Stimulated activated CD8-positive, alpha-beta memory T cell treated with anti-CD3 and anti-CD28 coated beads, Interleukin-4, amount 100 ng/mL, for 1 hour (primary cell): ENCODE results near the gene ERC2.

Experiments used
- DNase-seq, 2 donors: peaks; one replicate each; pipeline ENCODE4 v3.0.0-alpha.2; 2020; ENCODE audit warnings: low read depth in 2 of 2, low spot score in 1 of 2

ERC2 gene

GRCh38 chr3:55486857-55487380, 981.3 kb downstream of the ERC2 start, which contains the start of gene WNT5A:
Gene WNT5A, minus strand, starts transcription at chr3:55487306. Its CDS starts 321 bp downstream, at chr3:55486985.
- DNase-seq = no peak

DNA sequence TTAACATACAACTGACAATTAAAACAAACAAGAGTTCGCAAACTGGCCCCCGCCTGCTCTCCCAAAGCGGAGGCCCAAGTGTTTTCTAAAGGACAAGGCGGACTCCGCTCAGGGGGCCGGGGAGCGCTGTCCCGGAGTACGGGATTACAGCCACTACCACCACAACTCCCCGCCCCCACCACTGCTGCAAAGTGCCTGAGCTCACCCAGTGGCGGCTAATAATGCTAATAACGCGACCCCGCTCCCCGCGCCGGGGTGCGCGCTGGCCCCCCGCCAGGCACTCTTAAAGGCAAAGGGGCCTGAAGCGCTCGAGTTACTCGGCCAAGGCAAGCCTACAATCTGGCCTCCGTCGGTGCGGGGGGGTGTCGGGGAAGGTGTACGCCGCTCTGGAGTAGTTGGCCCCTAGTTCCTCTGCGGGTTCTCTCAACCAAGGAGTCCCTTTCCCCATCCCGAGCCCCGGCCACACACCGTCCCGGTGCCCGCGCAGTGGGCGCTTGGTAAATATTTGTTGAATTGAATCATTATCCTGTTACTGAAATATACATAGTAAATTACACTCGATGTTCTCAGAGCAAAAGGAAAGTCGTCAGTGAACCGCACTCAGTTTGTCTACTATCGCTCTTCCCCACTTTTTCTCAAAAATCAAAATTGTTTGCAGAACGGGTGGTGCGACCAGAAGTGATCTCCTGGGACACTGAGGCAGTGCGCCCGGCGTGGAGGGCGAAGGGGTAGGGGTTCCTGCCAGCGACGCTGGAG, 982.0 kb downstream of the ERC2 start:
- no peak for DNase-seq

DNA sequence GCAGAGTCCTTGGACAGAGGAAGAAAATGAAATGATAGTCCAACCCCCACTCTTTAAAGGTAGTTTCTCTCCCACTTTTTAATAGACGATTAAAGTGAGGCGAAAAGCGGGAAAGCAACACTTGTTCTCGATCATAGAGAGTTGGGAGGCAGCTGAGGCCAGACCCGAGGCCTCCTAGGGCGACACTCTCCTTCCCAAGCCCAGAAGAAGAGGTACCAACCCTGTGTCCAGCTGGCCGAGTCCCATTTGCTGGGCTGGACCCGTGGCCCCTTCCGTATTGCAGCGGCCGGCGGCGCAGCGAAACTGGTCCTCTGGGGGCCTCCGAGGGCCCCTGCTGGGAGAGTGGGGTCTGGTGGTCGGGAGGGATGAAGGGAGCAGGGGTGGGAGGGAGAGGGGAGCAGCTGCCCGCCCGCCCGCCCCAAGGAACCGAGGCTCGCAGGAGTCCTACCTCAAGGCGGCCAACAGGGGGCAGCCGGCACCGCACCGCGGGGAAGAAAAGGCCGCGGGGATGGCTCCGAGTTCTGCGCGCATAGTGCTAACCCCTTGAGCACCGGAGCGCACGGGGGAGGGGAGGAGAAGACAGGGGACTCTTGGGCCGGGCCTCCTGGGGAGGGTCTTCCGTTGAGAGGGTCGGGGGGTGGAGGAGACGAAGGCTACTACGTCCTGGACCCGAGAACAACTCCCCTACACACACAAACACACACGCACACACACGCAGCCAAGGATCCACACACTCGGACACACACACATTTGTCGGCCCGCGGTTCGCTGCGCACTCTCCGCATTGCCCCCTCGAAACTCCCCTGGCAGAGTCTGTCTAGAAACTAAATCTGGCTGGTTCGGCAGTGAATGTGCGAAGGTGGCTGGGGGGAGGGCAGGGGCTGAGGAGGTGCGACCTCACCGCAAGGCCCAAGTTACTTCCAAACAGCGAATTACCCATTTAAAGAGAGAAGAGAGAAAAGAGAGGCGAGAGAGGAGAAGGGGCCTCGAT, 983.2 kb downstream of the ERC2 start:
- DNase-seq = no peak

- no peak for DNase-seq
These were observed 984.0 kb downstream of the ERC2 start for GRCh38 chr3:55484191-55484689.

DNA sequence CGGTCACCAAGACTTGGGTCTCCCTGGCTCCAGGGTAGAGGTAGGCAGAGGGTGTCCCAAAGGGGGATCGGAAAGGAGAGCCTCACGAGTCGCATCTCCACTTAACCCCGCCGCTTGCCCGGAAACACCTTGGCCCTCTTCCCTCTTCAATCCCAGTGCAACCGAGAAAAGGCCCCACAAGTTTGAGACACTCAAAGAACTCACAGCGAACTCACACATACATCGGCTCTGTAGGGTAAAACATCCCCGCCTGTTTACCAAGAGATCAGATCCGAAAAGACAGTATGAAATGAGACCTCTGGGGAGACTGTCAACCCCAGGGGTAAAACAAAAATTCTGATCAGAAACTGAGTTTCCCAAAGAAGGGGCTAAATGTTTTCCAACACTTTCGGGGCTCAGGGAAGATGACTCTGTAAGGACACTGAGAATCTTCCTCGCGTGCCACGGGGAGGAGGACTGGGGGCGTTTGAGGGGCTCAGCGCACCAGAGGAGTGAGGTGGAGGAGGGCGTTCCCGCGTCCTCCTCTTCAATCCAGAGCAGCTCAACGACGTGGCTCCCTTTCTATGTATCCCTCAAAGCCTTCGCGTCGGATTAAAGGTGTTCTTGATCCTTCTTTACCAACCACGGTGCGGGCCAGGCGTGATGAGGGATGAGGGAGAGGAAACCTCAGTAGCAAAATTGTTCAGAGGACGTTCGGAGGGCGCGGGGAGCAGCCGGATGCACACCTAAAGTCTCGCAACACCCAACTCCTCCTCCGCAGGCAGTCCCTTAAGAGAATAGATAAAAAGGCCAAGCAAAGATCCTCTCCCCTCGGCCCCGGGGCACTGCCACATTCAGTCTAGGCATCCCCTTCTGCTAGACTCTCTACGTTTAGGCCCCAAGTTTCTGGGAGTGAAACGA, 984.8 kb downstream of the ERC2 start:
- DNase-seq = no peak

GRCh38 chr3:55482496-55483195, 985.6 kb downstream of the ERC2 start:
- no peak for DNase-seq

GRCh38 chr3:55481744-55482495, 986.3 kb downstream of the ERC2 start:
- DNase-seq = no peak

DNA sequence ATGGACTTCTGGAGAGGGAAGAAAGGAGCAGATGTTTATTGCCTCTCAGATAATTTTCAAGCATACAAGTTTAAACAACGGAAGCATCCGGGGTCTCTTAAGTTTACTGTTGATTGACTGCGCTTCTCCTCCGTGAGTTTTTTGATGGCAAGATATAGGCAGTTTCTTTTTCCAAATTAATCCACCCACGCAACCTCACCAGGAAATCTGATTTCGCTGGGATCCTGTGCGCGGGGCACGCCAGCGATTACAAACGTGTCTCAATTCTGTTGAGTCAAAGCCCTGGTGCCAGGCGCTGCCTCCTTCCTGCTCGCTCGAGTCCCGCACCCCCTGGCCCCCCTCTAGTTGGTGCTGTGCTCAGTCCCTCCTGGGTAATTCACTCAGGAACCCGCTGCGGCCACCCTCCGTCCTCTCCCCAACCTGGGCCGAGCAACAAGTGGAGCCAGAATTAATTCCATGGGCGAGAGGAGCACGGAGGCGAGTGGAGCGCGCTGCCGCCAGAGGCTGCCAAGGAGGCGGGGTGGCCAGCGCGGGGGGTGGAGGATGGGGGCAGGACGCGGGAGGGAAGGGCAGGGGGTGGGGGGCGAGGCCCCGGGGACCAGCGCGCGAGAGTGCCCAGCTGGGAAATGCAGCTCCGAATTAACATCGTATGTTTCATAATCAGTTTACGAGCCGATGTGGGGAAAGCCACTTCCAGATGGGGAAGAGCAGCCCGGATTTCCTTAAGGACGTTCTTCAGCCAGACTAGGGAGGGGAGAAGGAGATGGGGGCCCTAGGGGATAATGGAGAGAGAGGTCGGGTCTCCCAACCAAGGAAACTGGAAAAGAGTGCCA, 987.1 kb downstream of the ERC2 start:
- no peak for DNase-seq

- DNase-seq = no peak
These were observed 990.7 kb downstream of the ERC2 start for GRCh38 chr3:55477306-55478303.

- DNase-seq = no peak
These were observed 991.8 kb downstream of the ERC2 start for GRCh38 chr3:55476515-55476914.

DNA sequence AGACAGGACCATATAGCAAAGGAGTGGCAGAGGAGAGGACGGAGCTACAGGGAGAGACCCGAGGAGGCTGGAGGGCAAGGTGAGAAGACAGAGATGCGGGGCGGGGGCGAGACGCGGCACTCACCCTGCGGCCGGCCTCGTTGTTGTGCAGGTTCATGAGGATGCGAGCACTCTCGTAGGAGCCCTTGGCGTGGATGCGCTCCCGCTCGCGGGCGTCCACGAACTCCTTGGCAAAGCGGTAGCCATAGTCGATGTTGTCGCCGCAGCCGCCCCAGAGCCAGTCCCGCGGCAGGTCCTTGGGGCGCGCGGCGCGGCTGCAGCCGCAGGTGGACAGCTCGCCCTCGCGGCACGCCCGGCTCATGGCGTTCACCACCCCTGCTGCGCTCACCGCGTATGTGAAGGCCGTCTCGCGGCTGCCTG, 994.0 kb downstream of the ERC2 start:
- no peak for DNase-seq

- no peak for DNase-seq
These were observed 994.5 kb downstream of the ERC2 start for GRCh38 chr3:55473788-55474187.

- no peak for DNase-seq
These were observed 996.6 kb downstream of the ERC2 start for GRCh38 chr3:55471522-55472280.

GRCh38 chr3:55471084-55471483, 997.2 kb downstream of the ERC2 start:
- no peak for DNase-seq

DNA sequence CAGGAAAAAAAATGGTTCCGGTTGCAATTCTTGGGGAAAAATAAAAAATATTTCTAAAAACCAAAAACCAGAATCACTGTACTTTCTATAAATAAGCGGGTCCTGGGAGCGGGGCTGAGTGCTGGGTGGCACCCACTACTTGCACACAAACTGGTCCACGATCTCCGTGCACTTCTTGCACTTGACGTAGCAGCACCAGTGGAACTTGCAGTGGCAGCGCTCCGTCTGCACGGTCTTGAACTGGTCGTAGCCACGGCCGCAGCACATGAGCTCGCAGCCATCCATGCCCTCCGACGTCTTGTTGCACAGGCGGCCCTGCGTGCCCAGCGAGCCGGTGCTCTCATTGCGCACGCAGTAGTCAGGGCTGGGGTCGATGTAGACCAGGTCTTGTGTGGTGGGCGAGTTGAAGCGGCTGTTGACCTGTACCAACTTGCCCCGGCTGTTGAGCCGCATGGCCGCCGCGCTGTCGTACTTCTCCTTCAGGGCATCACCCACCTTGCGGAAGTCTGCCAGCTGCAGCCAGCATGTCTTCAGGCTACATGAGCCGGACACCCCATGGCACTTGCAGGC, 998.2 kb downstream of the ERC2 start:
- no peak for DNase-seq

GRCh38 chr3:55468251-55468650, 1000.0 kb downstream of the ERC2 start:
- DNase-seq = no peak
